GM12878 (cell line): Measurements from ENCODE around the gene FCF1. TPM values are rescaled to one million over a fixed set of nuclear protein-coding genes. Genes with fewer than 3 reads are reported as not detected.

Experiments
- ATAC-seq: fragments of 200-7000 bp; cut with Tn5 transposase; 3 replicates; pipeline ENCODE4 v1.9.1; 2020; ENCODE audit warnings: mild to moderate bottlenecking, moderate library complexity
- BruUV-seq: library from RNA; stranded (reverse); fragments of 400-500 nt; replicated peaks from 2 replicates; lab custom pipeline; 2021; lab: Mats Ljungman, UMichigan
- CTCF ChIA-PET: fragments of 300-600 bp; sonication (Branson Sonifier 250); formaldehyde crosslinking; extraction: SDS; loops from one replicate; lab custom pipeline; 2021; ENCODE audit warnings: inconsistent platforms; lab: Yijun Ruan, JAX
- POLR2A ChIA-PET: fragments of 350-600 bp; formaldehyde crosslinking; extraction: SDS; loops from one replicate; lab custom pipeline; 2021; ENCODE audit warnings: inconsistent platforms; lab: Charles Lee
- RAD21 ChIA-PET: fragments of 300-600 bp; sonication (Branson Sonifier 250); formaldehyde crosslinking; loops from one replicate; lab custom pipeline; 2023; ENCODE audit warnings: antibody characterized with exemption; ENCODE audit not compliant: unreplicated experiment; lab: Charles Lee
- SMC1A ChIA-PET: fragments of 300-600 bp; sonication (Branson Sonifier 250); formaldehyde crosslinking; loops from one replicate; lab custom pipeline; 2023; ENCODE audit not compliant: unreplicated experiment, uncharacterized antibody; lab: Charles Lee
- DNase-seq: peaks from one replicate; pipeline ENCODE4 v3.0.0-alpha.2; 2011; ENCODE audit warnings: low read depth, low spot score
- FAIRE-seq: peaks from 3 replicates; lab custom pipeline; 2011; peaks lifted over from hg19 to GRCh38; lab: Jason Lieb, UNC
- H2AFZ ChIP-seq: 2 replicates; pipeline ENCODE4 v1.6.0; 2011; ENCODE audit warnings: low read depth, low read length, control low read depth; ENCODE audit not compliant: control insufficient read depth
- H3K27ac ChIP-seq: 2 replicates; pipeline ENCODE4 v1.5.1; 2011; ENCODE audit warnings: control low read depth; ENCODE audit not compliant: control insufficient read depth, insufficient read depth
- H3K27me3 ChIP-seq, 2 experiments: replicated peaks in 1 of 2; 2 replicates each; pipeline versions ENCODE4 v1.6.0 to v1.6.1; 2011; ENCODE audit warnings: low read length in 1 of 2; ENCODE audit not compliant: control insufficient read depth in 2 of 2, insufficient read depth in 2 of 2
- H3K36me3 ChIP-seq, 2 experiments: 2 replicates each; pipeline ENCODE4 v1.5.1; 2011; ENCODE audit warnings: low read length in 1 of 2; ENCODE audit not compliant: control insufficient read depth in 2 of 2, insufficient read depth in 2 of 2
- H3K4me1 ChIP-seq: 2 replicates; pipeline ENCODE4 v1.6.1; 2011; ENCODE audit warnings: mild to moderate bottlenecking, low read length, moderate library complexity, mixed read lengths; ENCODE audit not compliant: control insufficient read depth, insufficient read depth
- H3K4me2 ChIP-seq: 2 replicates; pipeline ENCODE4 v1.6.0; 2011; ENCODE audit warnings: control low read depth; ENCODE audit not compliant: control insufficient read depth, insufficient read depth
- H3K4me3 ChIP-seq: fragments of 200-600 bp; sonication (generic); 2 replicates; pipeline ENCODE4 v1.5.1; 2016
- H3K79me2 ChIP-seq: 2 replicates; pipeline ENCODE4 v1.6.0; 2011; ENCODE audit warnings: low read length; ENCODE audit not compliant: control insufficient read depth, insufficient read depth
- H3K9ac ChIP-seq: 2 replicates; pipeline ENCODE4 v1.8.0; 2011; ENCODE audit warnings: low read length, control low read depth, mixed read lengths; ENCODE audit not compliant: control insufficient read depth, insufficient read depth
- H3K9me3 ChIP-seq: replicated peaks from 3 replicates; pipeline ENCODE4 v1.5.1; 2011; ENCODE audit warnings: mild to moderate bottlenecking, low read length; ENCODE audit not compliant: control insufficient read depth, insufficient read depth
- H4K20me1 ChIP-seq: 2 replicates; pipeline ENCODE4 v1.6.0; 2011; ENCODE audit not compliant: control insufficient read depth, insufficient read depth
- CBX5 ChIP-seq: sonication (generic); IDR thresholded peaks from 2 replicates; pipeline ENCODE4 v1.6.1; 2016; ENCODE audit warnings: low read depth, moderate library complexity, mild to moderate bottlenecking, inconsistent platforms
- CEBPB ChIP-seq, 2 experiments: fragments of 150-350 bp in 1 of 2; IDR thresholded peaks; 2 replicates each; pipeline ENCODE4 v1.6.1; 2012 to 2014; ENCODE audit warnings: low read depth in 2 of 2, low read length in 2 of 2, borderline replicate concordance in 1 of 2, inconsistent platforms in 1 of 2
- CHD1 ChIP-seq: IDR thresholded peaks from 2 replicates; pipeline ENCODE4 v1.6.1; 2012; ENCODE audit warnings: low read depth, low read length, improper control_type of control experiment
- EGR1 ChIP-seq, 2 experiments: IDR thresholded peaks; 1 replicate in 1 of 2; 2 replicates in 1 of 2; pipeline ENCODE4 v1.6.1; 2011 to 2012; ENCODE audit warnings: low read depth in 2 of 2, low read length in 2 of 2, borderline replicate concordance in 1 of 2, mild to moderate bottlenecking in 1 of 2, moderate library complexity in 1 of 2
- ESRRA ChIP-seq: IDR thresholded peaks from 2 replicates; pipeline ENCODE4 v1.6.1; 2012; ENCODE audit warnings: mild to moderate bottlenecking, low read length, improper control_type of control experiment
- IKZF2 ChIP-seq, 2 experiments: fragments of 450-650 bp; IDR thresholded peaks; 2 replicates each; pipeline ENCODE4 v1.6.1; 2017; ENCODE audit warnings: mild to moderate bottlenecking in 2 of 2, moderate library complexity in 2 of 2
- KLF5 ChIP-seq: fragments of 450-650 bp; IDR thresholded peaks from 2 replicates; pipeline ENCODE4 v1.6.1; 2014; ENCODE audit warnings: mild to moderate bottlenecking; ENCODE audit not compliant: partially characterized antibody
- PML ChIP-seq: IDR thresholded peaks from 2 replicates; pipeline ENCODE4 v1.6.1; 2012; ENCODE audit warnings: low read length, inconsistent platforms
- RB1 ChIP-seq: fragments of 450-650 bp; formaldehyde crosslinking; IDR thresholded peaks from 2 replicates; pipeline ENCODE4 v1.6.1; 2017; ENCODE audit warnings: mild to moderate bottlenecking, borderline replicate concordance
- RCOR1 ChIP-seq: conservative IDR thresholded peaks from 2 replicates; pipeline ENCODE4 v1.6.1; 2012; ENCODE audit warnings: low read depth, low read length, improper control_type of control experiment
- TBL1XR1 ChIP-seq: IDR thresholded peaks from 2 replicates; pipeline ENCODE4 v1.6.1; 2012; ENCODE audit warnings: low read depth, low read length, improper control_type of control experiment
- WGBS: methylation state at CpG from one replicate; pipeline ENCODE4 v1.1.6; 2016; ENCODE audit warnings: low lambda C conversion rate; ENCODE audit not compliant: insufficient replicate concordance, insufficient coverage; ENCODE audit errors: missing lambda C conversion rate; 5-methylcytosine and 5-hydroxymethylcytosine counted together
- in situ Hi-C: fragments of 300-500 bp; cut with MboI; formaldehyde crosslinking; loops from 9 replicates; pipeline ENCODE4 v1.14.3; 2018; ENCODE audit warnings: mixed read lengths
- intact Hi-C: fragments of 100-400 bp; cut with micrococcal nuclease; formaldehyde crosslinking; loops from one replicate; pipeline ENCODE4 v1.14.2; 2022; ENCODE audit not compliant: unreplicated experiment
- polyA plus RNA-seq, 11 experiments: library from polyadenylated mRNA; depleted of rRNA in 4 of 11; unstranded in 6 of 11; stranded (reverse) in 5 of 11; fragments of >200 nt; fragmentation: Nextera tagmentation in 4 of 11; fragmentation: Illumina TruSeq in 1 of 11; extraction: Ambion mirVana in 4 of 11; extraction: Trizol in 1 of 11; gene quantifications; 1 replicate in 1 of 11; 2 replicates in 10 of 11; pipeline versions ENCODE4 v1.2.1 to v1.2.3, GENCODE V29; 2011 to 2016; ENCODE audit warnings: inconsistent platforms in 2 of 11, missing spikeins in 2 of 11, low read depth in 1 of 11
- total RNA-seq, 4 experiments: library from RNA; depleted of rRNA in 3 of 4; stranded (reverse); fragments of >200 nt in 3 of 4; fragmentation: Illumina TruSeq in 1 of 4; extraction: Trizol in 1 of 4; gene quantifications; 2 replicates each; pipeline versions ENCODE4 v1.2.1 to v1.2.3, GENCODE V29; 2013 to 2021

FCF1 gene
- total and polyA plus RNA-seq, 10 of the 15 experiments (the other 5 are each of a cell fraction or from before 2014, with no cell fraction given) = 6.2 to 88.7 (median 28.5) TPM

GRCh38 chr14:74737753-74738325, 24.9 kb downstream of the FCF1 start:
- in situ Hi-C loops = no loop called here
- Histone ChIP-seq H3K4me3 (no peak overlapping the region), H3K27ac (no peak overlapping the region), H3K9me3 (no peaks in the 10 kb centered on the region), H3K4me1 (no peaks in the 10 kb centered on the region), H3K36me3 (peaks cover 0 to 15% of the 10 kb centered on the region in 2 experiments; a peak in 2 of 4 replicates), H2AFZ (no peak overlapping the region), H3K79me2 (no peaks in the 10 kb centered on the region), H3K9ac (no peak overlapping the region), H3K27me3 (no peaks in the 10 kb centered on the region), H4K20me1 (no peaks in the 10 kb centered on the region), H3K4me2 (no peak overlapping the region)
- RAD21 ChIA-PET = no interaction called here
- DNase-seq = no peak
- TF ChIP-seq PML = no peak
- TF ChIP-seq KLF5 = no peak
- no peak for TF ChIP-seq CEBPB (IDR thresholded peaks at IDR 0.05; ENCODE audit: borderline replicate concordance in 1 of 2, low read depth in 2 of 2, low read length in 2 of 2)
- TF ChIP-seq CHD1 = no peak
- no peak for TF ChIP-seq IKZF2 (IDR thresholded peaks at IDR 0.05)
- no peak for TF ChIP-seq RCOR1
- no peak for TF ChIP-seq EGR1 (IDR thresholded peaks at IDR 0.05; ENCODE audit: borderline replicate concordance in 1 of 2, low read depth in 2 of 2, low read length in 2 of 2)
- no peak for TF ChIP-seq RB1
- TF ChIP-seq TBL1XR1 = no peak
- TF ChIP-seq CBX5 = no peak
- no peak for TF ChIP-seq ESRRA
- no peak for ATAC-seq
- BruUV-seq = no TSS peak
- no peak for FAIRE-seq
- CTCF ChIA-PET = no interaction called here
- WGBS = 97% methylated on average over 4 of the region's 4 CpGs
- SMC1A ChIA-PET = no interaction called here
- POLR2A ChIA-PET = no interaction called here
- intact Hi-C loops = no loop called here
